Body of pancreas (tissue), 4 donors: ENCODE results near the gene CREBRF.

ENCODE experiments used
- POLR2A ChIP-seq, 3 donors: fragments of 450-650 bp; IDR thresholded peaks; one replicate each; pipeline ENCODE4 v1.6.1; 2016; ENCODE audit warnings: antibody characterized with exemption in 3 of 3, mild to moderate bottlenecking in 2 of 3
- TF ChIP-seq, protein P1 (sequence below), 7 experiments: fragments of 450-650 bp in 4 of 7; fragments of 200-600 bp in 3 of 7; sonication (generic) in 3 of 7; IDR thresholded peaks; one replicate each; pipeline ENCODE4 v1.5.1; 2016 to 2019; ENCODE audit warnings: antibody characterized with exemption in 7 of 7

DNA sequence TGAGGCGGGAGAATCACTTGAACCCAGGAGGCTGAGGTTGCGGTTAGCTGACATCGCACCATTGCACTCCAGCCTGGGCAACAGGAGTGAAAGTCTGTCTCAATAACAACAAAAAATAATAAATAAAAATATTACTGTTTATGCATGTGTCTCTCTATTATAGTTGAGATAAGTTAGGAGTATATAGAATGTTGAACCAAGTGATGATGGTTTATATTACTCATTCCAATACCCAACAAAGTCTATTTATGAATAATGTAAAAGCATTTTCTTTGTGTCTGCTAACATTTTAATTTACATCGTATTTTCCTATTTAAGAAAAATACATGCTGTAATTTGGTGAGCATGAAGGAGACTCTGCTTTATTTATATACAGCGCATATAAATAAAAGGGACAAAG is 35.8 kb downstream of the CREBRF start:
- TF ChIP-seq, protein P1, sequence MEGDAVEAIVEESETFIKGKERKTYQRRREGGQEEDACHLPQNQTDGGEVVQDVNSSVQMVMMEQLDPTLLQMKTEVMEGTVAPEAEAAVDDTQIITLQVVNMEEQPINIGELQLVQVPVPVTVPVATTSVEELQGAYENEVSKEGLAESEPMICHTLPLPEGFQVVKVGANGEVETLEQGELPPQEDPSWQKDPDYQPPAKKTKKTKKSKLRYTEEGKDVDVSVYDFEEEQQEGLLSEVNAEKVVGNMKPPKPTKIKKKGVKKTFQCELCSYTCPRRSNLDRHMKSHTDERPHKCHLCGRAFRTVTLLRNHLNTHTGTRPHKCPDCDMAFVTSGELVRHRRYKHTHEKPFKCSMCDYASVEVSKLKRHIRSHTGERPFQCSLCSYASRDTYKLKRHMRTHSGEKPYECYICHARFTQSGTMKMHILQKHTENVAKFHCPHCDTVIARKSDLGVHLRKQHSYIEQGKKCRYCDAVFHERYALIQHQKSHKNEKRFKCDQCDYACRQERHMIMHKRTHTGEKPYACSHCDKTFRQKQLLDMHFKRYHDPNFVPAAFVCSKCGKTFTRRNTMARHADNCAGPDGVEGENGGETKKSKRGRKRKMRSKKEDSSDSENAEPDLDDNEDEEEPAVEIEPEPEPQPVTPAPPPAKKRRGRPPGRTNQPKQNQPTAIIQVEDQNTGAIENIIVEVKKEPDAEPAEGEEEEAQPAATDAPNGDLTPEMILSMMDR (IDR thresholded peaks at IDR 0.05): no peak
- TF ChIP-seq POLR2A (IDR thresholded peaks at IDR 0.05): no peak
